ENCODE measurements around the gene MLLT10. TPM values are rescaled to one million over a fixed set of nuclear protein-coding genes. Genes with fewer than 3 reads are reported as not detected.

MLLT10 gene
- total RNA-seq, 2 experiments from 2014 or later: 33.8 to 34.1 TPM

GRCh38 chr10:21655687-21656086 lies 121.7 kb downstream of the MLLT10 start:
- DNase-seq: no peak
- ChIA-PET POLR2A (no interaction called here), CTCF (no interaction called here)
- intact Hi-C loops (cut with DNase I, micrococcal nuclease): no loop called here
- Mint-ChIP-seq H3K4me1 (peaks cover 2% of the 10 kb centered on the region), H3K36me3 (ENCODE audit: low read depth) (peaks cover 2% of the 10 kb centered on the region), H3K4me3 (no peak overlapping the region), H3K27me3 (no peaks in the 10 kb centered on the region), H3K9me3 (ENCODE audit: low read depth) (no peaks in the 10 kb centered on the region), H3K27ac (no peak overlapping the region)
- no peak for ATAC-seq

GRCh38 chr10:21661087-21661486 lies 127.1 kb downstream of the MLLT10 start:
- no peak for ATAC-seq
- intact Hi-C loops (cut with DNase I, micrococcal nuclease): no loop called here
- Mint-ChIP-seq H3K27ac (no peak overlapping the region), H3K4me3 (no peak overlapping the region), H3K9me3 (ENCODE audit: low read depth) (no peaks in the 10 kb centered on the region), H3K27me3 (no peaks in the 10 kb centered on the region), H3K36me3 (ENCODE audit: low read depth) (peaks cover 2% of the 10 kb centered on the region), H3K4me1 (peaks cover 22% of the 10 kb centered on the region)
- CTCF ChIA-PET: interaction anchor here (0.7 kb wide), 1 partner anchor 17 kb away, joined by 3 read pairs; no protein-coding TSS in a partner anchor
- DNase-seq: no peak
- POLR2A ChIA-PET: interaction anchor here (0.5 kb wide), 1 partner anchor 183 kb away, joined by 3 read pairs; no protein-coding TSS in a partner anchor

- no peak for ATAC-seq
- Mint-ChIP-seq H3K9me3 (ENCODE audit: low read depth) (no peaks in the 10 kb centered on the region), H3K27me3 (no peaks in the 10 kb centered on the region), H3K36me3 (ENCODE audit: low read depth) (peaks cover 2% of the 10 kb centered on the region), H3K4me3 (no peak overlapping the region), H3K27ac (no peak overlapping the region), H3K4me1 (peaks cover 22% of the 10 kb centered on the region)
- DNase-seq: no peak
- ChIA-PET CTCF (interaction anchor here (0.6 kb wide), 1 partner anchor 71 kb away, joined by 4 read pairs; no protein-coding TSS in a partner anchor), POLR2A (no interaction called here)
- intact Hi-C loops (cut with DNase I, micrococcal nuclease): no loop called here
These were observed 127.9 kb downstream of the MLLT10 start for GRCh38 chr10:21661935-21662334.

- POLR2A ChIA-PET: no interaction called here
- Mint-ChIP-seq H3K27me3 (no peaks in the 10 kb centered on the region), H3K4me3 (no peak overlapping the region), H3K36me3 (ENCODE audit: low read depth) (peaks cover 5% of the 10 kb centered on the region), H3K27ac (no peak overlapping the region), H3K9me3 (ENCODE audit: low read depth) (no peaks in the 10 kb centered on the region), H3K4me1 (peaks cover 22% of the 10 kb centered on the region)
- no peak for ATAC-seq
- intact Hi-C loops (cut with DNase I, micrococcal nuclease): no loop called here
- DNase-seq: no peak
- CTCF ChIA-PET: interaction anchor here (0.6 kb wide), 1 partner anchor 70 kb away, joined by 4 read pairs; no protein-coding TSS in a partner anchor
These were observed 128.6 kb downstream of the MLLT10 start for GRCh38 chr10:21662635-21663034.

GRCh38 chr10:21668831-21669230 lies 134.8 kb downstream of the MLLT10 start:
- ATAC-seq: no peak
- ChIA-PET POLR2A (no interaction called here), CTCF (interaction anchor here (0.6 to 0.8 kb wide), 3 partner anchors 24 to 173 kb away, joined by 3 read pairs; no protein-coding TSS in a partner anchor)
- peaks cover 13% of the 10 kb centered on the region for H3K36me3 Mint-ChIP-seq (ENCODE audit: low read depth)
- no peak overlapping the region for H3K27ac Mint-ChIP-seq
- no peak for DNase-seq
- H3K27me3 Mint-ChIP-seq: no peaks in the 10 kb centered on the region
- intact Hi-C loops (cut with DNase I, micrococcal nuclease): no loop called here
- H3K4me1 Mint-ChIP-seq: peaks cover 16% of the 10 kb centered on the region
- no peaks in the 10 kb centered on the region for H3K9me3 Mint-ChIP-seq (ENCODE audit: low read depth)
- H3K4me3 Mint-ChIP-seq: no peak overlapping the region

GRCh38 chr10:21670391-21670790 lies 136.4 kb downstream of the MLLT10 start:
- Mint-ChIP-seq H3K36me3 (ENCODE audit: low read depth) (peaks cover 17% of the 10 kb centered on the region), H3K9me3 (ENCODE audit: low read depth) (no peaks in the 10 kb centered on the region), H3K4me3 (no peak overlapping the region), H3K27ac (no peak overlapping the region), H3K27me3 (no peaks in the 10 kb centered on the region), H3K4me1 (peaks cover 16% of the 10 kb centered on the region)
- DNase-seq (no peak), ATAC-seq (no peak)
- CTCF ChIA-PET: no interaction called here
- POLR2A ChIA-PET: interaction anchor here (0.6 kb wide), 1 partner anchor 143 kb away, joined by 4 read pairs; no protein-coding TSS in a partner anchor
- intact Hi-C loops (cut with DNase I, micrococcal nuclease): no loop called here

GRCh38 chr10:21673668-21674067 lies 139.6 kb downstream of the MLLT10 start:
- H3K27ac Mint-ChIP-seq: no peak overlapping the region
- no peak for ATAC-seq
- peaks cover 23% of the 10 kb centered on the region for H3K36me3 Mint-ChIP-seq (ENCODE audit: low read depth)
- intact Hi-C loops (cut with DNase I, micrococcal nuclease): loop anchor here in 1 of 2 experiments (2.0 kb wide), 1 partner anchor 179 kb away; no protein-coding TSS in a partner anchor
- no peaks in the 10 kb centered on the region for H3K27me3 Mint-ChIP-seq
- POLR2A ChIA-PET: no interaction called here
- peaks cover 9% of the 10 kb centered on the region for H3K4me1 Mint-ChIP-seq
- H3K4me3 Mint-ChIP-seq: no peak overlapping the region
- no peaks in the 10 kb centered on the region for H3K9me3 Mint-ChIP-seq (ENCODE audit: low read depth)
- CTCF ChIA-PET: interaction anchor here (0.6 to 1.4 kb wide), 2 partner anchors 177 to 1509 kb away, joined by 4 read pairs; no protein-coding TSS in a partner anchor
- DNase-seq: no peak

GRCh38 chr10:21675157-21675796 lies 141.2 kb downstream of the MLLT10 start:
- CTCF ChIA-PET: interaction anchor here (0.7 to 1.4 kb wide), 3 partner anchors 9 to 179 kb away, joined by 3 to 5 read pairs (median 4); no protein-coding TSS in a partner anchor
- Mint-ChIP-seq H3K4me3 (no peak overlapping the region), H3K9me3 (ENCODE audit: low read depth) (no peaks in the 10 kb centered on the region), H3K4me1 (peaks cover 1% of the 10 kb centered on the region), H3K36me3 (ENCODE audit: low read depth) (peaks cover 22% of the 10 kb centered on the region), H3K27ac (no peak overlapping the region), H3K27me3 (no peaks in the 10 kb centered on the region)
- intact Hi-C loops (cut with DNase I, micrococcal nuclease): loop anchor here in 1 of 2 experiments (2.0 kb wide), 1 partner anchor 180 kb away; no protein-coding TSS in a partner anchor
- ATAC-seq: peak; percentile 66
- DNase-seq: peak; percentile 52
- POLR2A ChIA-PET: no interaction called here

- H3K27me3 Mint-ChIP-seq: no peaks in the 10 kb centered on the region
- no peak overlapping the region for H3K4me3 Mint-ChIP-seq
- ChIA-PET CTCF (interaction anchor here (1.1 to 1.4 kb wide), 2 partner anchors 10 to 17 kb away, joined by 3 read pairs; no protein-coding TSS in a partner anchor), POLR2A (no interaction called here)
- H3K36me3 Mint-ChIP-seq (ENCODE audit: low read depth): peaks cover 27% of the 10 kb centered on the region
- DNase-seq (no peak), ATAC-seq (no peak)
- H3K27ac Mint-ChIP-seq: no peak overlapping the region
- H3K9me3 Mint-ChIP-seq (ENCODE audit: low read depth): no peaks in the 10 kb centered on the region
- intact Hi-C loops (cut with DNase I, micrococcal nuclease): no loop called here
- no peaks in the 10 kb centered on the region for H3K4me1 Mint-ChIP-seq
These were observed 143.5 kb downstream of the MLLT10 start for GRCh38 chr10:21677551-21677950.

GRCh38 chr10:21681156-21681555 lies 147.1 kb downstream of the MLLT10 start:
- H3K27ac Mint-ChIP-seq: no peak overlapping the region
- CTCF ChIA-PET: no interaction called here
- H3K4me1 Mint-ChIP-seq: no peaks in the 10 kb centered on the region
- intact Hi-C loops (cut with DNase I, micrococcal nuclease): no loop called here
- H3K36me3 Mint-ChIP-seq (ENCODE audit: low read depth): peaks cover 27% of the 10 kb centered on the region
- POLR2A ChIA-PET: no interaction called here
- no peak overlapping the region for H3K4me3 Mint-ChIP-seq
- ATAC-seq: no peak
- no peaks in the 10 kb centered on the region for H3K27me3 Mint-ChIP-seq
- DNase-seq: no peak
- no peaks in the 10 kb centered on the region for H3K9me3 Mint-ChIP-seq (ENCODE audit: low read depth)

- Mint-ChIP-seq H3K36me3 (ENCODE audit: low read depth) (peaks cover 19% of the 10 kb centered on the region), H3K27ac (peak overlapping the region; percentile 58), H3K27me3 (no peaks in the 10 kb centered on the region), H3K4me1 (peaks cover 8% of the 10 kb centered on the region), H3K9me3 (ENCODE audit: low read depth) (no peaks in the 10 kb centered on the region), H3K4me3 (no peak overlapping the region)
- CTCF ChIA-PET: interaction anchor here (0.9 kb wide), 1 partner anchor 10 kb away, joined by 3 read pairs; no protein-coding TSS in a partner anchor
- POLR2A ChIA-PET: interaction anchor here (0.5 kb wide), 1 partner anchor 147 kb away, joined by 3 read pairs; no protein-coding TSS in a partner anchor
- DNase-seq (no peak), ATAC-seq (peak; percentile 76)
- intact Hi-C loops (cut with DNase I, micrococcal nuclease): no loop called here
These were observed 153.4 kb downstream of the MLLT10 start for GRCh38 chr10:21687266-21688008.

Data from activated CD4-positive, alpha-beta T cell treated with anti-CD3 and anti-CD28 coated beads for 36 hours (primary cell).